HepG2 (cell line): ENCODE data around the gene MIF4GD. TPM values are rescaled to one million over a fixed set of nuclear protein-coding genes. Genes with fewer than 3 reads are reported as not detected.

Source experiments
- ARID2 ChIP-seq: sonication (generic); formaldehyde crosslinking; IDR thresholded peaks from 2 replicates; pipeline ENCODE4 v1.8.1; 2022; ENCODE audit warnings: mild to moderate bottlenecking, missing genetic modification reagents, borderline replicate concordance
- BRF2 ChIP-seq: sonication (generic); formaldehyde crosslinking; IDR thresholded peaks from 2 replicates; pipeline ENCODE4 v1.8.1; 2022; ENCODE audit warnings: mild to moderate bottlenecking, missing genetic modification reagents
- CBX1 ChIP-seq: IDR thresholded peaks from one replicate; pipeline ENCODE4 v1.6.1; 2016; ENCODE audit warnings: antibody characterized with exemption, low read depth
- DMAP1 ChIP-seq: IDR thresholded peaks from 2 replicates; pipeline ENCODE4 v1.6.1; 2016
- HIC2 ChIP-seq: sonication (generic); formaldehyde crosslinking; IDR thresholded peaks from 2 replicates; pipeline ENCODE4 v1.9.0; 2022; ENCODE audit warnings: low read depth, missing genetic modification reagents
- JUNB ChIP-seq: sonication (generic); formaldehyde crosslinking; IDR thresholded peaks from 2 replicates; pipeline ENCODE4 v1.8.0; 2022; ENCODE audit warnings: missing genetic modification reagents, mild to moderate bottlenecking, borderline replicate concordance
- NPAS2 ChIP-seq: sonication (generic); formaldehyde crosslinking; IDR thresholded peaks from 2 replicates; pipeline ENCODE4 v1.8.0; 2022; ENCODE audit warnings: mild to moderate bottlenecking, missing genetic modification reagents, borderline replicate concordance
- ONECUT2 ChIP-seq: sonication (generic); formaldehyde crosslinking; IDR thresholded peaks from 2 replicates; pipeline ENCODE4 v1.4.0; 2020; ENCODE audit warnings: missing genetic modification reagents
- PAX8 ChIP-seq: sonication (generic); formaldehyde crosslinking; IDR thresholded peaks from 2 replicates; pipeline ENCODE4 v1.8.0; 2022; ENCODE audit warnings: mild to moderate bottlenecking, missing genetic modification reagents, borderline replicate concordance
- POLR2A ChIP-seq, 2 experiments: IDR thresholded peaks; 2 replicates each; pipeline ENCODE4 v1.6.1; 2011; ENCODE audit warnings: low read depth in 2 of 2, low read length in 2 of 2, mild to moderate bottlenecking in 1 of 2, moderate library complexity in 1 of 2; ENCODE audit not compliant: insufficient read depth in 1 of 2
- RBM22 ChIP-seq: fragments of 200-400 bp; formaldehyde crosslinking; optimal IDR thresholded peaks from 2 replicates; pipeline ENCODE3; 2017; ENCODE audit warnings: mild to moderate bottlenecking, low read length, moderate library complexity
- SUZ12 ChIP-seq: fragments of 150-350 bp; IDR thresholded peaks from 2 replicates; pipeline ENCODE4 v1.6.1; 2014; ENCODE audit warnings: low read depth, low read length
- TAF15 ChIP-seq: fragments of 200-400 bp; formaldehyde crosslinking; IDR thresholded peaks from one replicate; pipeline ENCODE4 v1.6.1; 2018; ENCODE audit warnings: mild to moderate bottlenecking, low read depth, low read length; ENCODE audit not compliant: poor library complexity, severe bottlenecking
- ZBTB38 ChIP-seq: sonication (generic); formaldehyde crosslinking; IDR thresholded peaks from 2 replicates; pipeline ENCODE4 v1.5.1; 2020; ENCODE audit warnings: mild to moderate bottlenecking, missing genetic modification reagents
- ZC3H13 ChIP-seq: sonication (generic); formaldehyde crosslinking; IDR thresholded peaks from 2 replicates; pipeline ENCODE4 v1.8.1; 2023; ENCODE audit warnings: mild to moderate bottlenecking, missing genetic modification reagents, moderate library complexity
- ZFP36L1 ChIP-seq: sonication (generic); formaldehyde crosslinking; IDR thresholded peaks from 2 replicates; pipeline ENCODE4 v1.8.0; 2022; ENCODE audit warnings: mild to moderate bottlenecking, missing genetic modification reagents, moderate library complexity
- ZNF280B ChIP-seq: sonication (generic); formaldehyde crosslinking; IDR thresholded peaks from 2 replicates; pipeline ENCODE4 v1.5.0; 2020; ENCODE audit warnings: missing genetic modification reagents, mild to moderate bottlenecking, borderline replicate concordance
- ZNF335 ChIP-seq: sonication (generic); formaldehyde crosslinking; IDR thresholded peaks from 2 replicates; pipeline ENCODE4 v1.4.0; 2020; ENCODE audit warnings: missing genetic modification reagents
- ZNF552 ChIP-seq: sonication (generic); formaldehyde crosslinking; IDR thresholded peaks from 2 replicates; pipeline ENCODE4 v1.9.0; 2022; ENCODE audit warnings: missing genetic modification reagents, mild to moderate bottlenecking, borderline replicate concordance
- ZNF788 ChIP-seq: sonication (generic); formaldehyde crosslinking; IDR thresholded peaks from 2 replicates; pipeline ENCODE4 v1.5.0; 2020; ENCODE audit warnings: mild to moderate bottlenecking, missing genetic modification reagents, borderline replicate concordance
- ZNF839 ChIP-seq: sonication (generic); formaldehyde crosslinking; IDR thresholded peaks from 2 replicates; pipeline ENCODE4 v1.4.0; 2020; ENCODE audit warnings: missing genetic modification reagents, mild to moderate bottlenecking, borderline replicate concordance
- ZSCAN5A ChIP-seq: sonication (generic); formaldehyde crosslinking; IDR thresholded peaks from 2 replicates; pipeline ENCODE4 v1.8.0; 2022; ENCODE audit warnings: mild to moderate bottlenecking, missing genetic modification reagents, borderline replicate concordance
- polyA plus RNA-seq, 8 experiments: library from polyadenylated mRNA; depleted of rRNA in 3 of 8; stranded (reverse) in 7 of 8; unstranded in 1 of 8; fragments of >200 nt; fragmentation: Illumina TruSeq in 4 of 8; extraction: Trizol in 4 of 8; gene quantifications; 2 replicates each; pipeline versions ENCODE4 v1.2.1 to v1.2.3, GENCODE V29; 2011 to 2016; ENCODE audit warnings: low read depth in 4 of 8, missing spikeins in 1 of 8, mixed read lengths in 1 of 8; ENCODE audit not compliant: insufficient read depth in 1 of 8
- total RNA-seq, 5 experiments: library from RNA; depleted of rRNA; stranded (reverse); fragments of >200 nt; fragmentation: Illumina TruSeq; extraction: Trizol; gene quantifications; 2 replicates each; pipeline ENCODE4 v1.2.3, GENCODE V29; 2016; ENCODE audit warnings: low read depth in 1 of 5

MIF4GD gene
- total and polyA plus RNA-seq, 2 of the 13 experiments (the other 11 are each of a cell fraction or from before 2014, with no cell fraction given), result 14.0 to 28.0 TPM

GRCh38 chr17:75271955-75272847, 1.2 kb upstream of the MIF4GD start (continued):
- TF ChIP-seq ZBTB38 (CRISPR knock-in tag), result peak; percentile 49; the same call in 1 of the 2 replicates
- TF ChIP-seq ONECUT2 (CRISPR knock-in tag), result peak; percentile 18; the same call in 1 of the 2 replicates
- 0 out of 2 replicates have a peak, but pooled peaks have one; percentile 26 for TF ChIP-seq PAX8
- peak; percentile 90 for TF ChIP-seq ZNF280B (CRISPR knock-in tag)
- TF ChIP-seq ZNF335 (CRISPR knock-in tag), result no peak
- TF ChIP-seq ARID2 (CRISPR knock-in tag), result no peak
- 0 out of 2 replicates have a peak, but pooled peaks have one; percentile 4 for TF ChIP-seq ZNF552
- TF ChIP-seq BRF2, result 0 out of 2 replicates have a peak, but pooled peaks have one; percentile 24
- TF ChIP-seq JUNB, result no peak
- peak; percentile 94 for TF ChIP-seq ZC3H13 (CRISPR knock-in tag)
- no peak for TF ChIP-seq NPAS2 (CRISPR knock-in tag)
- peak; percentile 34; the same call in 1 of the 2 replicates for TF ChIP-seq ZNF788
- TF ChIP-seq ZFP36L1, result no peak
- no peak for TF ChIP-seq SUZ12
- TF ChIP-seq RBM22, result peak; percentile 41
- TF ChIP-seq POLR2A (IDR thresholded peaks at IDR 0.05; ENCODE audit: insufficient read depth in 1 of 2, low read depth in 2 of 2, low read length in 2 of 2), result peak in 1 of 2 experiments; percentile 62; a peak in 2 of 4 replicates
- no peak for TF ChIP-seq DMAP1 (CRISPR knock-in tag)
- no peak for TF ChIP-seq CBX1
- TF ChIP-seq HIC2 (CRISPR knock-in tag), result peak; percentile 46; the same call in 1 of the 2 replicates
- no peak for TF ChIP-seq ZSCAN5A (CRISPR knock-in tag)
- TF ChIP-seq TAF15, result peak; percentile 78
- peak; percentile 11; the same call in 1 of the 2 replicates for TF ChIP-seq ZNF839 (CRISPR knock-in tag)
